CD4-positive, alpha-beta memory T cell (primary cell): Measurements from ENCODE around the gene MSANTD1. TPM values are rescaled to one million over a fixed set of nuclear protein-coding genes. Genes with fewer than 3 reads are reported as not detected.
A peak's percentile ranks its signal among the peaks of the same experiment; 100 is the strongest.

Source experiments
- CTCF ChIA-PET: fragments of 350-600 bp; sonication (Branson Sonifier 250); formaldehyde crosslinking; loops from one replicate; lab custom pipeline; 2021; ENCODE audit warnings: inconsistent platforms; ENCODE audit not compliant: partially characterized antibody; lab: Charles Lee
- POLR2A ChIA-PET: fragments of 350-600 bp; sonication (Branson Sonifier 250); formaldehyde crosslinking; loops from one replicate; lab custom pipeline; 2021; ENCODE audit not compliant: partially characterized antibody; lab: Charles Lee
- DNase-seq, 5 donors: peaks; one replicate each; pipeline versions ENCODE4 v3.0.0 to v3.0.0-alpha.2; 2020 to 2022; ENCODE audit warnings: mixed read lengths in 1 of 5
- H3K27ac ChIP-seq: one replicate; pipeline ENCODE4 v1.7.0; 2013; ENCODE audit warnings: low read depth, low read length
- H3K27me3 ChIP-seq: 2 replicates; pipeline ENCODE4 v1.7.0; 2013; ENCODE audit warnings: mild to moderate bottlenecking, low read length, moderate library complexity; ENCODE audit not compliant: insufficient read depth
- H3K36me3 ChIP-seq: 2 replicates; pipeline ENCODE4 v1.7.0; 2013; ENCODE audit warnings: mild to moderate bottlenecking, low read length, moderate library complexity; ENCODE audit not compliant: insufficient read depth
- H3K4me1 ChIP-seq: 2 replicates; pipeline ENCODE4 v1.7.0; 2013; ENCODE audit warnings: mild to moderate bottlenecking, low read length, moderate library complexity; ENCODE audit not compliant: insufficient read depth
- H3K4me3 ChIP-seq, 2 donors: one replicate each; pipeline ENCODE4 v1.7.0; 2013; ENCODE audit warnings: low read length in 2 of 2, mild to moderate bottlenecking in 1 of 2
- H3K9me3 ChIP-seq, 2 donors: one replicate each; pipeline ENCODE4 v1.7.0; 2013; ENCODE audit warnings: low read length in 2 of 2, control low read depth in 1 of 2; ENCODE audit not compliant: control insufficient read depth in 1 of 2
- H3K27ac Mint-ChIP-seq, 7 donors: one replicate each; pipeline ENCODE4 v1.8.0; 2020 to 2021; ENCODE audit warnings: mixed read lengths in 7 of 7, mild to moderate bottlenecking in 6 of 7, inconsistent platforms in 3 of 7, moderate library complexity in 3 of 7
- H3K27me3 Mint-ChIP-seq, 2 donors: one replicate each; pipeline ENCODE4 v1.8.0; 2020 to 2021; ENCODE audit warnings: mixed read lengths in 2 of 2
- H3K36me3 Mint-ChIP-seq, 2 donors: one replicate each; pipeline ENCODE4 v1.8.0; 2020 to 2021; ENCODE audit warnings: mixed read lengths in 2 of 2, inconsistent platforms in 1 of 2, mild to moderate bottlenecking in 1 of 2
- H3K4me1 Mint-ChIP-seq, 4 donors: one replicate each; pipeline ENCODE4 v1.8.0; 2020 to 2021; ENCODE audit warnings: mixed read lengths in 4 of 4, mild to moderate bottlenecking in 1 of 4
- H3K4me3 Mint-ChIP-seq, 8 donors: one replicate each; pipeline ENCODE4 v1.8.0; 2020 to 2021; ENCODE audit warnings: mixed read lengths in 8 of 8, mild to moderate bottlenecking in 7 of 8, moderate library complexity in 6 of 8, inconsistent platforms in 3 of 8
- H3K9me3 Mint-ChIP-seq, 8 donors: one replicate each; pipeline ENCODE4 v1.8.0; 2020 to 2021; ENCODE audit warnings: mixed read lengths in 8 of 8, mild to moderate bottlenecking in 5 of 8, inconsistent platforms in 3 of 8, moderate library complexity in 1 of 8
- intact Hi-C: fragments of 100-400 bp; cut with micrococcal nuclease; formaldehyde crosslinking; loops from one replicate; pipeline ENCODE4 v1.15.1; 2023
- polyA plus RNA-seq, 2 donors: library from polyadenylated mRNA; unstranded; fragments of 300-500 nt; fragmentation: Illumina TruSeq; gene quantifications; one replicate each; pipeline ENCODE4 v1.2.3, GENCODE V29; 2021
- total RNA-seq, 2 experiments: library from RNA; stranded (reverse); gene quantifications; one replicate each; pipeline ENCODE4 v1.2.3, GENCODE V29; 2021

Gene MSANTD1
- total and polyA plus RNA-seq, 4 experiments from 2014 or later: 0.08 to 2.2 (median 2.0) TPM; not detected in 1

GRCh38 chr4:3293401-3294391 lies 44.7 kb downstream of the MSANTD1 start:
- CTCF ChIA-PET: interaction anchor here (1.3 kb wide), 1 partner anchor 50 kb away, joined by 3 read pairs; no protein-coding TSS in a partner anchor
- H3K4me1 Mint-ChIP-seq: peaks cover 10 to 29% (median 13%) of the 10 kb centered on the region in 4 donors

DNA sequence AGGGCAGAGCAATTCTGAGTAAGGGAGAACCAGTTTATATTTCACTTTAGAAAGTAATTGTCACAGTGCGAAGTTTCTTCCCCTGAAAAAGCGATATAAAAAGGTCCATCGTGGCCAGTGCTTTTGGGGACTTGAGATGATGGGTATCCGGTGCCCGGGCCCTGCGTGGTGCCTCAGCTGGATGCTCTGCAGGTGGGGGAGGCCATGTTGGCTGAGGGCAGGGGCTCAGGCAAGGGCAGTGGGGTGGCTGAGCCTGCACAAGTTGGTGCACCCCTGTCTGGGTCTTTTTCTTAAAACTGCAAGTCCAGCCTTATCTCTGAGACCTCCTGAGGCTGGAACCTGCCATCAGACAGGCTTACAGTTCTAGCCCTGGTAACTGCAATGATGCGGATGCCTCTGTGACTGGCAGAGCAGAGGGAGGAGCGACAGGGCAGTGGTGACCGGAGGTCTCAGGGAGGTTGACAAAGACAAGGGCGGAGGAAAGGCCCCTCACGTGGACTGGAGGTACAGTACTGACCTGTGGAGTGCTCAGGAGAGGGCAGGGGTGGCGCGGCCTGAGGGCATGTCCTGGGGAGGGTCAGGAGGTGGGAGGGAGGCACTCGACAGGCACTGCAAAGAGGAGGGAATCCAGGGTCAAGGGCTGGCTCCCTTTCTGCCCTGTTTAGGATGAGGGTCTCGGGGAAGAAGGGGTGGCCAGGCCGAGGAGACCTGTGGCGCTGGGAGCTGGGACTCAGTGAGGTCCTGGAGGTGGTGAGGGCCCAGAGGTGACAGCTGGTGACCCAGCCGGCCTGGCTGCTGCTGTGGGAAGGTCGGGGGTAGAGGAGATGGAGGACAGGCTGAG lies 45.7 kb downstream of the MSANTD1 start:
- POLR2A ChIA-PET: interaction anchor here (0.8 kb wide), 1 partner anchor 220 kb away, joined by 3 read pairs; the partner anchor contains the start of genes HTT and HTT-AS
- Mint-ChIP-seq H3K4me1 (peaks cover 11 to 29% (median 14%) of the 10 kb centered on the region in 4 donors), H3K36me3 (peaks cover 0 to 3% of the 10 kb centered on the region in 2 donors), H3K9me3 (peaks cover 0 to 8% (median 0%) of the 10 kb centered on the region in 8 donors), H3K27me3 (peaks cover 0 to 3% of the 10 kb centered on the region in 2 donors), H3K4me3 (peak overlapping the region in 5 of 8 donors; percentile 10 to 77 (median 60)), H3K27ac (peak overlapping the region in 3 of 7 donors; percentile 60 to 90 (median 79))
- no peaks in the 10 kb centered on the region for H3K27me3 ChIP-seq
- no peak overlapping the region for H3K27ac ChIP-seq
- H3K4me3 ChIP-seq: no peak overlapping the region
- H3K9me3 ChIP-seq: no peaks in the 10 kb centered on the region
- CTCF ChIA-PET: no interaction called here
- H3K36me3 ChIP-seq: no peaks in the 10 kb centered on the region
- intact Hi-C loops: loop anchor here (5.0 kb wide), 1 partner anchor 1287 kb away; the partner anchor contains the start of gene NELFA
- H3K4me1 ChIP-seq: peaks cover 9% of the 10 kb centered on the region
- DNase-seq: no peak

More at GRCh38 chr4:3293401-3294391, 44.7 kb downstream of the MSANTD1 start:
- Mint-ChIP-seq H3K27me3 (peaks cover 3 to 4% of the 10 kb centered on the region in 2 donors), H3K27ac (peak overlapping the region in 6 of 7 donors; percentile 33 to 90 (median 80)), H3K36me3 (peaks cover 0 to 3% of the 10 kb centered on the region in 2 donors), H3K4me3 (peak overlapping the region; percentile 68 to 85 (median 78)), H3K9me3 (peaks cover 0 to 8% (median 0%) of the 10 kb centered on the region in 8 donors)
- Histone ChIP-seq H3K4me3 (no peak overlapping the region), H3K27me3 (no peaks in the 10 kb centered on the region), H3K9me3 (no peaks in the 10 kb centered on the region), H3K36me3 (no peaks in the 10 kb centered on the region), H3K4me1 (peaks cover 9% of the 10 kb centered on the region), H3K27ac (peak overlapping the region; percentile 28)
- intact Hi-C loops: loop anchor here (2.0 to 5.0 kb wide), 2 partner anchors 91 to 1286 kb away; partner anchors contain the start of gene NELFA
- POLR2A ChIA-PET: interaction anchor here (0.8 to 1.2 kb wide), 2 partner anchors 10 to 219 kb away, joined by 3 to 4 read pairs; partner anchors contain the start of genes HTT and HTT-AS
- peak in 1 of 5 donors; percentile 28 for DNase-seq

DNA sequence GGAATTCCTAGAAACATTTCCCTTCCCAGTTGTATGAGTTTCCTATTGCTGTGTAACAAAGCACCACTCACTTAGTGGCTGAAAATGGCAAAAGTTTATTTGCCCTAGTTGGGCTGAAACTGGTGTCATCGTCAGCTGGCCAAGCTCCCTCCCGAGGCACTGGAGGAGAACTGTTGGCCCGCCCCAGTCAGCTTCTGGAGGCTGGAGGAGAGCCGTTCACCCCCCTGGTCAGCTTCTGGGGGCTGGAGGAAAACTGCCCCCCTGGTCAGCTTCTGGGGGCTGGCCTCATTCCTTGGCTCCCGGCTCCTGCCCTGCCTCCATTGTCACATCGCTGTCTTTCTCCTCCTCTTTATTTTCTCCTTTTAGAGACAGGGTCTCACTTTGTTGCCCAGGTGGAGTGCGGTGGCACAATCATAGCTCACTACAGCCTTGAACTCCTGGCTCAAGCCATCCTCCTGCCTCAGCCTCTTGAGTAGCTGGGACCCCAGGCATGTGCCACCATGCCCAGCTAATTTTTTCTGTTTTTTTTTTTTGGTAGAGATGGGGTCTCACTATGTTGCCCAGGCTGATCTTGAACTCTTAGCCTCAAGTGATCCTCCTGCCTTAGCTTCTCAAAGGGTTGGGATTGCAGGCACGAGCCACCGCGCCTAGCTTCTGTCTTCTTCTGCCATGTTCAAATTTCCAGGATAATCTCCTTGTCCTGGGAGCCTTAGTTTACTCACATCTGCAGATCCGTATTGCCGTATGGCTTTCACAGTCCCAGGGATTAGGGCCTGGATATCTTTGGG lies 47.1 kb downstream of the MSANTD1 start:
- Histone ChIP-seq H3K4me1 (peaks cover 9% of the 10 kb centered on the region), H3K36me3 (no peaks in the 10 kb centered on the region), H3K27ac (no peak overlapping the region), H3K27me3 (no peaks in the 10 kb centered on the region), H3K4me3 (no peak overlapping the region), H3K9me3 (no peaks in the 10 kb centered on the region)
- intact Hi-C loops: no loop called here
- Mint-ChIP-seq H3K4me1 (peaks cover 12 to 29% (median 17%) of the 10 kb centered on the region in 4 donors), H3K27ac (peak overlapping the region in 1 of 7 donors; percentile 60), H3K9me3 (peaks cover 0 to 8% (median 0%) of the 10 kb centered on the region in 8 donors), H3K36me3 (peaks cover 0 to 3% of the 10 kb centered on the region in 2 donors), H3K27me3 (peaks cover 0 to 3% of the 10 kb centered on the region in 2 donors), H3K4me3 (peak overlapping the region in 2 of 8 donors; percentile 6 to 18)
- no peak for DNase-seq
- CTCF ChIA-PET: no interaction called here
- POLR2A ChIA-PET: no interaction called here

DNA sequence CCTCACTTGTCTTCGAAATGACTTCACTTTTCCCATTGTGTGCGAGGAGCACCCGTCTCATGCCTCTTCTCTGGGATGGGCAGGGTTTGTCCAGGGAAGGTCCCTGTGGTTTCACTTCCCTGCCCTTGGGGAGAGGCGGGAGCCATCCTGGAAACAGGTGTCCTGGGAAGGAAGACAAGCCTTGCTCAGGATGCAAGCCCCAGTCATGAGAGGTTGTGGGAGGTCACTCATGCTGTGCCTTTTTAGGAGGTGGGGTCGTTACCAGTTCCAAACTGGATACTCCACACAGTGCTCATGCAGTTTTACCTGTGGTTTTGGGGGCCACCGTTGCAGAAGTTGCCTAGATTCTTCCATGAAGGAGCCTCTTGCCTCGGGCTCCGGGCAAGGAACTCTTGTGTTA lies 47.7 kb downstream of the MSANTD1 start:
- H3K4me3 ChIP-seq: no peak overlapping the region
- intact Hi-C loops: no loop called here
- no peaks in the 10 kb centered on the region for H3K9me3 ChIP-seq
- H3K36me3 Mint-ChIP-seq: peaks cover 0 to 3% of the 10 kb centered on the region in 2 donors
- H3K36me3 ChIP-seq: no peaks in the 10 kb centered on the region
- peaks cover 15 to 33% (median 20%) of the 10 kb centered on the region in 4 donors for H3K4me1 Mint-ChIP-seq
- peaks cover 9% of the 10 kb centered on the region for H3K4me1 ChIP-seq
- no peak overlapping the region for H3K27ac ChIP-seq
- H3K27me3 Mint-ChIP-seq: peaks cover 0 to under 1% of the 10 kb centered on the region in 2 donors
- peak overlapping the region in 2 of 7 donors; percentile 16 to 60 for H3K27ac Mint-ChIP-seq
- H3K27me3 ChIP-seq: no peaks in the 10 kb centered on the region
- no peak for DNase-seq
- peaks cover 0 to 8% (median 0%) of the 10 kb centered on the region in 8 donors for H3K9me3 Mint-ChIP-seq
- ChIA-PET POLR2A (no interaction called here), CTCF (no interaction called here)
- H3K4me3 Mint-ChIP-seq: peak overlapping the region in 2 of 8 donors; percentile 6 to 18

DNA sequence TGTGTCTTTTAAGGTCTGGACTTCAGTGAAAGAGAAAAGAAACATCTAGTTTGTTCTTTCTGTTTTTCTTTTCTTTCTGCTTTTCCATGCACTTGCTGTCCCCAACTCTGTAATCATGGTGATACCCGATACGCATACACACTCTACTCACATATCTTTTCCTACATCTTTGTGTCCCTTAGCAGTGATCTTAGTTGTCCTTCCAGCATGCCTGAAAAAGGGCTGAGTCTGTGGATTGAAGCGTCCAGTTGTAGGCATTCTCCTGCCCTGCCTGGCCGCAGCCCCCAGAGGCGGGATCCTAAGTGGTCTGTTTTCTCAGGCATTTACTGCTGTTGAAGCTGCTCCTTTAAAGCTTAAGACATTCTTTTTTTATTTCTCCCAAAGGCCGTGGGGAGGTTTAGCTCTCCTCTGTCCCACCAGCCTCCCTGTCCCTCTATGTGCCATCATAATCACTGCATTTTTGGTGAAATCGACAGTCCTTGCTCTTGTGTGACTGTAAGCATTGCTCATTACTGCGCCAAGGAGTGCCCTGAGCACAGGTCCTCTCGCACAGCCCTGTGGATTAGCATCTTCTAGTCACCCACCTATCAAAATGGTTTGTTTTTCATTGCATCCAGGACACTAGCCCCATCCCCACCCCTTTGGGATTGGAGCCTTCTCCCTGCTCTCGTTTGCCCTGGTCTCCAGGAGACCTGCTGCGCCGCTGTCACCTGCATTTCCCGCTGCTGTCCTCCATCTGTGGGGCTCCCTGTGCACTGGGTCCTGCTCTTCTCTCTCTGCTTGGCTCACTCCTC lies 48.3 kb downstream of the MSANTD1 start:
- Histone ChIP-seq H3K4me1 (peaks cover 12% of the 10 kb centered on the region), H3K27ac (no peak overlapping the region), H3K27me3 (no peaks in the 10 kb centered on the region), H3K4me3 (no peak overlapping the region), H3K36me3 (no peaks in the 10 kb centered on the region), H3K9me3 (no peaks in the 10 kb centered on the region)
- Mint-ChIP-seq H3K27me3 (no peaks in the 10 kb centered on the region), H3K9me3 (peaks cover 0 to 8% (median 0%) of the 10 kb centered on the region in 8 donors), H3K4me3 (peak overlapping the region in 1 of 8 donors; percentile 3), H3K36me3 (no peaks in the 10 kb centered on the region), H3K27ac (peak overlapping the region in 4 of 7 donors; percentile 16 to 88 (median 56)), H3K4me1 (peaks cover 17 to 35% (median 22%) of the 10 kb centered on the region in 4 donors)
- ChIA-PET POLR2A (no interaction called here), CTCF (interaction anchor here (1.9 kb wide), 1 partner anchor 103 kb away, joined by 4 read pairs; no protein-coding TSS in a partner anchor)
- intact Hi-C loops: no loop called here
- no peak for DNase-seq
